A549 treated with RU486 at 1 μM for 4 hours (cell line): ENCODE measurements around the gene ZNF620. TPM values are rescaled to one million over a fixed set of nuclear protein-coding genes. Genes with fewer than 3 reads are reported as not detected.

Source experiments
- total RNA-seq: library from RNA; stranded (reverse); fragments of 200-300 nt; extraction: Qiagen RNA extraction; gene quantifications from 5 replicates; pipeline ENCODE4 v1.2.3, GENCODE V29; 2022; ENCODE audit warnings: low read depth

Gene ZNF620
- total RNA-seq, result 1.5 to 1.8 TPM (median 1.6 TPM) in 5 replicates

GRCh38 chr3:40505599-40506462 is at the start of gene ZNF620:
Gene ZNF620 (plus strand): TSS chr3:40506039. CDS start chr3:40506353, 314 bp downstream.

GRCh38 chr3:40456940-40457823 is 48.7 kb upstream of the ZNF620 start, which contains the start of gene RPL14:
Gene RPL14 (plus strand): TSS chr3:40457339. CDS start chr3:40457472, 133 bp downstream.

GRCh38 chr3:40476478-40477470 is 29.1 kb upstream of the ZNF620 start, which contains the start of gene ZNF619:
Gene ZNF619 (plus strand): TSS chr3:40477122. CDS start chr3:40477980, 858 bp downstream.

GRCh38 chr3:40524568-40525285 is 18.9 kb downstream of the ZNF620 start, which contains the start of gene ZNF621:
Gene ZNF621 (plus strand): TSS chr3:40524960. CDS start chr3:40525841, 881 bp downstream.

Other genes starting within 250 kb of the ZNF620 start
- gene EIF1B, start 196.3 kb upstream of the ZNF620 start, total RNA-seq, result 46.7 to 67.9 TPM (median 57.7 TPM) in 5 replicates
- 0.11 TPM in 1 of 5 replicates, not detected in the others for gene ENTPD3, start 118.9 kb upstream of the ZNF620 start, total RNA-seq
- gene RPL14, start 48.7 kb upstream of the ZNF620 start, total RNA-seq, result 718 to 880 TPM (median 758 TPM) in 5 replicates
- gene ZNF619, start 28.9 kb upstream of the ZNF620 start, total RNA-seq, result 1.2 to 2.5 TPM (median 2.0 TPM) in 5 replicates
- gene ZNF621, start 18.9 kb downstream of the ZNF620 start, total RNA-seq, result 5.2 to 7.9 TPM (median 6.5 TPM) in 5 replicates